ENCODE measurements around the gene PACRG. TPM values are rescaled to one million over a fixed set of nuclear protein-coding genes. Genes with fewer than 3 reads are reported as not detected.

Gene PACRG
- total RNA-seq, 1 experiment from 2014 or later = 0.26 TPM

GRCh38 chr6:163263196-163263595 is 535.4 kb downstream of the PACRG start:
- Histone ChIP-seq H3K9me3 (ENCODE audit: control insufficient read depth, low read depth, low read length) (no peaks in the 10 kb centered on the region), H3T11ph (ENCODE audit: low read length) (no peak overlapping the region), H3K4me2 (ENCODE audit: insufficient read depth, insufficient read length, low read length) (no peak overlapping the region), H4K91ac (ENCODE audit: insufficient read length, low read depth, low read length) (no peak overlapping the region), H3K27me3 (ENCODE audit: insufficient read depth, low read length) (peaks cover 11% of the 10 kb centered on the region), H3K56ac (ENCODE audit: insufficient read length, low read depth, low read length) (no peak overlapping the region), H3K23ac (ENCODE audit: insufficient read length, low read depth, low read length) (no peak overlapping the region), H2BK120ac (ENCODE audit: low read depth, low read length, poor library complexity, severe bottlenecking) (no peak overlapping the region), H4K5ac (ENCODE audit: insufficient read length, low read depth, low read length) (no peak overlapping the region), H2AFZ (ENCODE audit: low read length) (no peak overlapping the region), H3K27ac (ENCODE audit: insufficient read length, low read depth, low read length) (no peak overlapping the region), H3K18ac (ENCODE audit: insufficient read length, low read depth, low read length) (no peak overlapping the region), H4K20me1 (ENCODE audit: control insufficient read depth, insufficient read depth, insufficient read length) (no peaks in the 10 kb centered on the region), H2BK20ac (ENCODE audit: low read depth, low read length, poor library complexity, severe bottlenecking) (no peak overlapping the region), H3K4me1 (ENCODE audit: insufficient read depth, low read length) (peaks cover 2% of the 10 kb centered on the region; the same call in 1 of the 2 replicates), H2BK15ac (ENCODE audit: low read depth, low read length) (no peak overlapping the region), H3K79me1 (ENCODE audit: insufficient read depth, low read depth, low read length, poor library complexity, severe bottlenecking) (no peaks in the 10 kb centered on the region), H3K79me2 (ENCODE audit: insufficient read depth, low read length) (no peaks in the 10 kb centered on the region), H4K8ac (replicated peaks; ENCODE audit: insufficient read length, low read depth, low read length) (no peak overlapping the region), H2BK5ac (ENCODE audit: insufficient read length, low read length) (no peak overlapping the region), H3K23me2 (ENCODE audit: insufficient read length, low read depth, low read length, poor library complexity, severe bottlenecking) (peaks cover 7% of the 10 kb centered on the region), H3K4ac (ENCODE audit: low read depth, low read length) (no peak overlapping the region), H3K9ac (ENCODE audit: extremely low read depth, insufficient read length, low read length) (no peak overlapping the region), H2BK12ac (ENCODE audit: insufficient read length, low read depth, low read length) (no peak overlapping the region), H2AK5ac (ENCODE audit: insufficient read length, low read length) (no peak overlapping the region), H3K14ac (ENCODE audit: insufficient read depth, low read length) (no peak overlapping the region)
- Mint-ChIP-seq H3K27me3 (ENCODE audit: low read depth) (peaks cover 23% of the 10 kb centered on the region), H3K36me3 (ENCODE audit: insufficient read depth in 1 of 3, low read depth in 3 of 3) (peaks cover 7 to 9% (median 8%) of the 10 kb centered on the region in 3 experiments; a peak in 5 of 7 replicates), H3K4me3 (no peak overlapping the region), H3K9me3 (peaks cover 5 to 9% of the 10 kb centered on the region in 2 experiments; a peak in 3 of 5 replicates), H3K4me1 (peaks cover 54% of the 10 kb centered on the region in 2 experiments), H3K27ac (no peak overlapping the region)
- no peak for TF ChIP-seq CTCF (conservative IDR thresholded peaks at IDR 0.05)
- no peak for DNase-seq
- WGBS (ENCODE audit: extremely low coverage, insufficient read length, low lambda C conversion rate) = no CpG with 5 or more reads among the region's 8 CpGs
